ENCODE results near the gene ARHGAP15.

The ARHGAP15 gene

GRCh38 chr2:143700865-143701264 lies 571.6 kb downstream of the ARHGAP15 start:
- DNase-seq = no peak

- no peak for DNase-seq
Measured at GRCh38 chr2:143701785-143702184, 572.6 kb downstream of the ARHGAP15 start.

- no peak for DNase-seq
Measured at GRCh38 chr2:143702931-143703330, 573.7 kb downstream of the ARHGAP15 start.

GRCh38 chr2:143704451-143705106 lies 575.4 kb downstream of the ARHGAP15 start:
- no peak for DNase-seq

- no peak for DNase-seq
Measured at GRCh38 chr2:143705108-143705707, 576.0 kb downstream of the ARHGAP15 start.

GRCh38 chr2:143706354-143706753 lies 577.1 kb downstream of the ARHGAP15 start:
- DNase-seq = no peak

- no peak for DNase-seq
Measured at GRCh38 chr2:143708682-143709081, 579.5 kb downstream of the ARHGAP15 start.

GRCh38 chr2:143710196-143710595 lies 581.0 kb downstream of the ARHGAP15 start:
- DNase-seq = no peak

- no peak for DNase-seq
Measured at GRCh38 chr2:143710879-143711278, 581.7 kb downstream of the ARHGAP15 start.

GRCh38 chr2:143716522-143716921 lies 587.3 kb downstream of the ARHGAP15 start:
- DNase-seq = no peak

GRCh38 chr2:143717053-143717452 lies 587.8 kb downstream of the ARHGAP15 start:
- no peak for DNase-seq

- DNase-seq = no peak
Measured at GRCh38 chr2:143717536-143718168, 588.4 kb downstream of the ARHGAP15 start.

- no peak for DNase-seq
Measured at GRCh38 chr2:143718745-143719144, 589.5 kb downstream of the ARHGAP15 start.

GRCh38 chr2:143719406-143719805 lies 590.2 kb downstream of the ARHGAP15 start:
- DNase-seq = no peak

GRCh38 chr2:143720095-143720664 lies 591.0 kb downstream of the ARHGAP15 start:
- DNase-seq = no peak

GRCh38 chr2:143725400-143725799 lies 596.2 kb downstream of the ARHGAP15 start:
- DNase-seq = no peak

- no peak for DNase-seq
Measured at GRCh38 chr2:143726151-143726845, 597.1 kb downstream of the ARHGAP15 start.

GRCh38 chr2:143728498-143728897 lies 599.3 kb downstream of the ARHGAP15 start:
- DNase-seq = peak in 1 of 2 donors; percentile 18

GRCh38 chr2:143729296-143729814 lies 600.1 kb downstream of the ARHGAP15 start:
- DNase-seq = no peak

GRCh38 chr2:143730155-143730952 lies 601.1 kb downstream of the ARHGAP15 start:
- peak; percentile 2 to 22 for DNase-seq

GRCh38 chr2:143730953-143731260 lies 601.7 kb downstream of the ARHGAP15 start:
- DNase-seq = no peak

- no peak for DNase-seq
Measured at GRCh38 chr2:143732076-143732475, 602.9 kb downstream of the ARHGAP15 start.

Measured in CD4-positive, alpha-beta T cell treated with Interleukin-1 beta for 1 hour (primary cell).